ENCODE results near the gene ABITRAM. TPM values are rescaled to one million over a fixed set of nuclear protein-coding genes. Genes with fewer than 3 reads are reported as not detected.

Gene ABITRAM
- total RNA-seq, 4 donors from 2014 or later, result 3.3 to 15.6 (median 11.2) TPM

GRCh38 chr9:108933718-108934322 is 380 bp upstream of the ABITRAM start, which contains the start of gene ELP1:
ELP1 (minus strand) TSS chr9:108934124; CDS start chr9:108931146, 2,978 bp downstream.
- peak; percentile 89 to 96 (median 95) for DNase-seq
- H3K4me3 ChIP-seq, result peak within 1 kb of the TSS; percentile 70 to 94 (median 86)
- peak within 1 kb of the TSS; percentile 81 to 91 (median 88) for H3K27ac ChIP-seq
- peaks cover 0 to 21% (median 2%) of the 10 kb centered on the region in 4 donors for H3K4me1 ChIP-seq
- H3K9me3 ChIP-seq, result no peaks in the 10 kb centered on the region
- peaks cover 0 to 16% (median 0%) of the 10 kb centered on the region in 3 donors for H3K36me3 ChIP-seq
- TF ChIP-seq CTCF (IDR thresholded peaks at IDR 0.05) (peak in 3 of 6 experiments; percentile 19 to 42 (median 29)), POLR2A (IDR thresholded peaks at IDR 0.05) (peak; percentile 22 to 57)
- H3K27me3 ChIP-seq, result no peaks in the 10 kb centered on the region

GRCh38 chr9:108937561-108938305 is 3.5 kb downstream of the ABITRAM start:
- TF ChIP-seq CTCF (IDR thresholded peaks at IDR 0.05) (no peak), POLR2A (IDR thresholded peaks at IDR 0.05) (no peak)
- no peak for DNase-seq
- Histone ChIP-seq H3K27me3 (no peaks in the 10 kb centered on the region), H3K4me1 (peaks cover 0 to 14% (median 1%) of the 10 kb centered on the region in 4 donors), H3K9me3 (no peaks in the 10 kb centered on the region), H3K36me3 (peaks cover 0 to 15% (median 0%) of the 10 kb centered on the region in 3 donors), H3K4me3 (no peak overlapping the region), H3K27ac (no peak overlapping the region)

- Histone ChIP-seq H3K27me3 (no peaks in the 10 kb centered on the region), H3K9me3 (no peaks in the 10 kb centered on the region), H3K4me1 (peaks cover 0 to 5% (median 0%) of the 10 kb centered on the region in 4 donors), H3K4me3 (no peak overlapping the region), H3K27ac (no peak overlapping the region), H3K36me3 (peaks cover 0 to 15% (median 0%) of the 10 kb centered on the region in 3 donors)
- TF ChIP-seq CTCF (IDR thresholded peaks at IDR 0.05), result no peak
- no peak for TF ChIP-seq POLR2A (IDR thresholded peaks at IDR 0.05)
- DNase-seq, result no peak
These were observed 5.8 kb downstream of the ABITRAM start for GRCh38 chr9:108939975-108940374.

- Histone ChIP-seq H3K4me1 (no peaks in the 10 kb centered on the region), H3K27me3 (no peaks in the 10 kb centered on the region), H3K36me3 (no peaks in the 10 kb centered on the region), H3K27ac (no peak overlapping the region), H3K4me3 (no peak overlapping the region), H3K9me3 (no peaks in the 10 kb centered on the region)
- no peak for DNase-seq
- no peak for TF ChIP-seq CTCF (IDR thresholded peaks at IDR 0.05)
- TF ChIP-seq POLR2A (IDR thresholded peaks at IDR 0.05), result no peak
These were observed 16.0 kb downstream of the ABITRAM start for GRCh38 chr9:108950168-108950567.

GRCh38 chr9:108951578-108951977 is 17.4 kb downstream of the ABITRAM start:
- Histone ChIP-seq H3K9me3 (no peaks in the 10 kb centered on the region), H3K27ac (no peak overlapping the region), H3K4me3 (no peak overlapping the region), H3K4me1 (no peaks in the 10 kb centered on the region), H3K36me3 (no peaks in the 10 kb centered on the region), H3K27me3 (no peaks in the 10 kb centered on the region)
- TF ChIP-seq POLR2A (IDR thresholded peaks at IDR 0.05) (no peak), CTCF (IDR thresholded peaks at IDR 0.05) (no peak)
- no peak for DNase-seq
